HT1080 (cell line): ENCODE results near the gene BAIAP2L1. TPM values are rescaled to one million over a fixed set of nuclear protein-coding genes. Genes with fewer than 3 reads are reported as not detected.

ENCODE experiments used
- DNase-seq: peaks from one replicate; pipeline ENCODE4 v3.0.0-alpha.2; 2015; ENCODE audit warnings: low read depth
- total RNA-seq: library from RNA; depleted of rRNA; stranded (reverse); fragments of >200 nt; shearing (Covaris generic); gene quantifications from 2 replicates; pipeline ENCODE4 v1.2.3, GENCODE V29; 2014; rRNA removed

Gene BAIAP2L1
- total RNA-seq, 1 experiment from 2014 or later = 11.1 TPM

DNA sequence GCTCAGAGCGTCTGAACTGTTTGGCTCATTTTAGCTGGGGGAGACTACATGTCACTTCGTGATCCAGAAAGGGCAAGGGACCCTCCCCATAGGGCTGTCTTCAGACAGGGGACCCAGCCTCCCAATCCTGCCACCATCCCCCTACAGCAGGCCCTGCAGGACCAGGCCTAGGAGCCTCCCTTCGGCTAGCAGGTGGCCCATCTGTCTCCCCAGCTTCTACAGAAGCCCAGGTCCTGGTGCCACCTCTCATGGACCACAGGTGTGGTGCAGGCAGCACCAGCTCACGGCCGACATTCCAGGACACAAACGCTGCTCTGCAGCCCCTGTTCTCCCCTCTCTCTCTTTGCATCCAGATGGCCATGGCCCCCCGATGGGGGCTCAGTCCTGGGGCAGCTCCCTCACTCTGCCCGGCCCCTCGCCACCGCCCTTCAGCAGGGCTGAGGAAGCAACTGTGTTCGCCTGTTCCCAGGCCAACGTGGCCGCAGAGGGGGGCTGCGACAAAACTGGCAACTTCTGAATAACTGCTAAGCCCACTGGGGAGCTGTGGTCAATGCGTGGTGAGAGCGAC lies 159.1 kb downstream of the BAIAP2L1 start:
- no peak for DNase-seq

Other genes with a start within 250 kb of the BAIAP2L1 start
- gene BHLHA15, start 189.7 kb downstream of the BAIAP2L1 start, total RNA-seq = not detected in 2 replicates
- gene TECPR1, start 148.9 kb downstream of the BAIAP2L1 start, total RNA-seq = 16.4 and 17.0 TPM in 2 replicates
- gene BRI3, start 119.4 kb downstream of the BAIAP2L1 start, total RNA-seq = 86.4 and 131 TPM in 2 replicates
- gene NPTX2, start 216.2 kb upstream of the BAIAP2L1 start, total RNA-seq = not detected in 2 replicates